Measurements from ENCODE around the gene ALG12. TPM values are rescaled to one million over a fixed set of nuclear protein-coding genes. Genes with fewer than 3 reads are reported as not detected.

ALG12 gene
- total and polyA plus RNA-seq, 2 donors (not counting 1 experiment from before 2014, with no cell fraction given) = 15.2 to 16.6 TPM

DNA sequence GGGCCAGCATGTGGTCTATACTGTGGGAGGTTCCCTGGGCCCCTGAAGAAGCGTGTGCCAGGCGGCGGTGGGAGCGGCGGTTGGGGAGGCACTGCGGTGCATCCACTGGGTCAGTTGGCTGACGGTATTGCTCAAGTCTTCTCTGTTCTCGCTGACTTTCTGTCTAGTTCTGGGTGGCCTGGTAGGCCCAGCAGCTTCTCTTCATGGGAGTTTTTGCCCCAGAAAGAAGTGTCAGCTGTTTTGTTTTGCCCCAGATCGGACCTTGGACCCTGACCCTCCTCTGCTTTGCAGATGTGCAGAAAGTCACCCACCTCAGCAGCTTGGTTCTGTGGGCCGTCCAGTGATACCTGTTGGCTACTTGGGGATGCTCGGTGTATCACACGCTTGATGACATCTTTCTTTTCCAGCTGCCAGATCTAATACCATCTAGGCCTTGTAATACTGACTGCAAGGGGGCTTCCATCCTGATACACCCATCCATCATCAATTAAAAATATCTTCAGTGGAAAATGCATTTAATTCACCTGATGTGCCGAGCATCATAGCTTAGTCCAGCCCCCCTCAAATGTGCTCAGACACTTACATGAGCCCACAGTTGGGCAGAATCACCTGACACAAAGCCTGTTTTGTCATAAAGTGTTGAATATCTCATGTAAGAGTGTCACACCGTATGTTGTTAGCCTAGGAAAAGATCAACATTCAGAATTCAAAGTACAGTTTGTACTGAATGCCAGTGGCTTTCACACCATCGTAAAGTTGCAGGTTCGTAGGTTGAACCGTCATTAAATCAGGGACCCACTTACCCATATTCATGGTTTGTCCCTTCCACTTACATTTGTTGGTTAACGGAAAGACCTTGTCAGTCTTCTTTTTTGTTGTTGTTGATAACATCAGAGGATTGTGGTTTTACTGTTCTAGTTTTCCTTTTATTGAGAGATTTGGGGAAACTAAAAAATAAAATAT lies 50.7 kb downstream of the ALG12 start:
- Histone ChIP-seq H3K27ac (ENCODE audit: low read length in 2 of 2) (no peak overlapping the region), H2AFZ (ENCODE audit: insufficient read depth, low read depth, low read length, poor library complexity, severe bottlenecking) (no peak overlapping the region), H3K4me1 (ENCODE audit: control insufficient read depth in 2 of 2, insufficient read depth in 2 of 2, low read length in 2 of 2) (no peaks in the 10 kb centered on the region), H3K4me2 (replicated peaks; ENCODE audit: low read depth, low read length, poor library complexity, severe bottlenecking) (no peak overlapping the region), H3K4me3 (ENCODE audit: control extremely low read depth in 1 of 5, extremely low read depth in 1 of 5, insufficient read depth in 1 of 5, low read depth in 2 of 5, low read length in 4 of 5) (no peak overlapping the region), H3K9me3 (ENCODE audit: control extremely low read depth in 1 of 3, control insufficient read depth in 2 of 3, insufficient read depth in 1 of 3, low read length in 2 of 3) (peaks cover 0 to 39% (median 22%) of the 10 kb centered on the region in 3 donors), H4K20me1 (ENCODE audit: control insufficient read depth, insufficient read depth, low read length, poor library complexity, severe bottlenecking) (peaks cover 45% of the 10 kb centered on the region), H3K9ac (ENCODE audit: low read length) (no peak overlapping the region), H3K36me3 (replicated peaks in 1 of 2; ENCODE audit: control extremely low read depth in 1 of 2, control insufficient read depth in 1 of 2, extremely low read depth in 1 of 2, insufficient read depth in 2 of 2, low read length in 1 of 2) (peaks cover 0 to 2% of the 10 kb centered on the region in 2 experiments), H3K27me3 (replicated peaks in 1 of 4; ENCODE audit: control extremely low read depth in 1 of 4, control insufficient read depth in 3 of 4, insufficient read depth in 4 of 4, low read length in 3 of 4) (no peaks in the 10 kb centered on the region), H3K79me2 (ENCODE audit: control insufficient read depth, insufficient read depth, low read length) (peaks cover 98% of the 10 kb centered on the region)
- POLR2A ChIA-PET = no interaction called here
- CTCF ChIA-PET = no interaction called here
- DNase-seq (no peak), ATAC-seq (ENCODE audit: low read depth) (no peak)
- Mint-ChIP-seq H3K27ac (no peak overlapping the region), H3K27me3 (no peaks in the 10 kb centered on the region), H3K9me3 (ENCODE audit: insufficient read depth) (peaks cover 20% of the 10 kb centered on the region), H3K4me1 (peaks cover 13% of the 10 kb centered on the region), H3K4me3 (no peak overlapping the region)
- 94% methylated on average over 15 of the region's 18 CpGs for WGBS (ENCODE audit: insufficient coverage)
- TF ChIP-seq, protein P1, sequence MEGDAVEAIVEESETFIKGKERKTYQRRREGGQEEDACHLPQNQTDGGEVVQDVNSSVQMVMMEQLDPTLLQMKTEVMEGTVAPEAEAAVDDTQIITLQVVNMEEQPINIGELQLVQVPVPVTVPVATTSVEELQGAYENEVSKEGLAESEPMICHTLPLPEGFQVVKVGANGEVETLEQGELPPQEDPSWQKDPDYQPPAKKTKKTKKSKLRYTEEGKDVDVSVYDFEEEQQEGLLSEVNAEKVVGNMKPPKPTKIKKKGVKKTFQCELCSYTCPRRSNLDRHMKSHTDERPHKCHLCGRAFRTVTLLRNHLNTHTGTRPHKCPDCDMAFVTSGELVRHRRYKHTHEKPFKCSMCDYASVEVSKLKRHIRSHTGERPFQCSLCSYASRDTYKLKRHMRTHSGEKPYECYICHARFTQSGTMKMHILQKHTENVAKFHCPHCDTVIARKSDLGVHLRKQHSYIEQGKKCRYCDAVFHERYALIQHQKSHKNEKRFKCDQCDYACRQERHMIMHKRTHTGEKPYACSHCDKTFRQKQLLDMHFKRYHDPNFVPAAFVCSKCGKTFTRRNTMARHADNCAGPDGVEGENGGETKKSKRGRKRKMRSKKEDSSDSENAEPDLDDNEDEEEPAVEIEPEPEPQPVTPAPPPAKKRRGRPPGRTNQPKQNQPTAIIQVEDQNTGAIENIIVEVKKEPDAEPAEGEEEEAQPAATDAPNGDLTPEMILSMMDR (IDR thresholded peaks at IDR 0.05) = no peak
- no peak for TF ChIP-seq EZH2 (IDR thresholded peaks at IDR 0.05; ENCODE audit: borderline replicate concordance, insufficient read depth, low read depth, low read length, poor library complexity, severe bottlenecking)
- intact Hi-C loops (cut with micrococcal nuclease) = no loop called here

DNA sequence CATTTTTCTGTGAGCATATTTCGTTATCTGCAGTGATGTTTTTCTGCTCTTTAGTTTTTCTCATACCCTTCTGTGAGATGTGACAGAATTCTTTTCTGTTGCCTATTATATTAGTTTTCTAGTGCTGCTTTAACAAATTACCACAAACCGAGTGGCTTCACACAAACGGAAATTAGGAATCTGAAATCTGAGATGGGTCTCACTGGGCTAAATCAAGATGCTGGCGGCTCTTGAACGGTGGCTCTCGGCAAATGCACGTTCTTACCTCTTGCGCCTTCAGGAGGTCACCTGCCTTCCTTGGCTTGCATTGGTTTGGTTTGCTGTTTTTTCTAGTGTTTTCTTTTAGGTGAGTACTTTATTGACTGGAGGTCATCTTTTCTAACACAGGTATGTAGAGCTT lies 51.6 kb downstream of the ALG12 start:
- intact Hi-C loops (cut with micrococcal nuclease) = no loop called here
- Mint-ChIP-seq H3K4me3 (no peak overlapping the region), H3K4me1 (peaks cover 17% of the 10 kb centered on the region), H3K9me3 (ENCODE audit: insufficient read depth) (peaks cover 20% of the 10 kb centered on the region), H3K27me3 (no peaks in the 10 kb centered on the region), H3K27ac (peak overlapping the region; percentile 46)
- no peak for TF ChIP-seq EZH2 (IDR thresholded peaks at IDR 0.05; ENCODE audit: borderline replicate concordance, insufficient read depth, low read depth, low read length, poor library complexity, severe bottlenecking)
- TF ChIP-seq, protein P1 (IDR thresholded peaks at IDR 0.05) = no peak
- peaks cover 0 to 39% (median 22%) of the 10 kb centered on the region in 3 donors for H3K9me3 ChIP-seq (ENCODE audit: control extremely low read depth in 1 of 3, control insufficient read depth in 2 of 3, insufficient read depth in 1 of 3, low read length in 2 of 3)
- CTCF ChIA-PET = no interaction called here
- no peak overlapping the region for H3K4me3 ChIP-seq (ENCODE audit: control extremely low read depth in 1 of 5, extremely low read depth in 1 of 5, insufficient read depth in 1 of 5, low read depth in 2 of 5, low read length in 4 of 5)
- peaks cover 52% of the 10 kb centered on the region for H4K20me1 ChIP-seq (ENCODE audit: control insufficient read depth, insufficient read depth, low read length, poor library complexity, severe bottlenecking)
- H3K27me3 ChIP-seq (replicated peaks in 1 of 4; ENCODE audit: control extremely low read depth in 1 of 4, control insufficient read depth in 3 of 4, insufficient read depth in 4 of 4, low read length in 3 of 4) = no peaks in the 10 kb centered on the region
- 97% methylated on average over 5 of the region's 8 CpGs for WGBS (ENCODE audit: insufficient coverage)
- no peak overlapping the region for H2AFZ ChIP-seq (ENCODE audit: insufficient read depth, low read depth, low read length, poor library complexity, severe bottlenecking)
- H3K9ac ChIP-seq (ENCODE audit: low read length) = no peak overlapping the region
- ATAC-seq (ENCODE audit: low read depth) = no peak
- peaks cover 0 to 2% of the 10 kb centered on the region in 2 experiments for H3K36me3 ChIP-seq (replicated peaks in 1 of 2; ENCODE audit: control extremely low read depth in 1 of 2, control insufficient read depth in 1 of 2, extremely low read depth in 1 of 2, insufficient read depth in 2 of 2, low read length in 1 of 2)
- DNase-seq = no peak
- peaks cover 0 to 5% of the 10 kb centered on the region in 2 donors for H3K4me1 ChIP-seq (ENCODE audit: control insufficient read depth in 2 of 2, insufficient read depth in 2 of 2, low read length in 2 of 2)
- peaks cover 99% of the 10 kb centered on the region for H3K79me2 ChIP-seq (ENCODE audit: control insufficient read depth, insufficient read depth, low read length)
- no peak overlapping the region for H3K27ac ChIP-seq (ENCODE audit: low read length in 2 of 2)
- H3K4me2 ChIP-seq (replicated peaks; ENCODE audit: low read depth, low read length, poor library complexity, severe bottlenecking) = no peak overlapping the region
- POLR2A ChIA-PET = no interaction called here

Data from B cell (primary cell).